Measurements from ENCODE around the gene ANKRD9. TPM values are rescaled to one million over a fixed set of nuclear protein-coding genes. Genes with fewer than 3 reads are reported as not detected.
"Not testable (repeated sequence)": the region's sequence is repeated elsewhere in the genome, so short reads cannot be mapped to it uniquely, and the experiment has no call there.

The ANKRD9 gene
- total and polyA plus RNA-seq, 12 donors = 2.6 to 105 (median 40.2) TPM

DNA sequence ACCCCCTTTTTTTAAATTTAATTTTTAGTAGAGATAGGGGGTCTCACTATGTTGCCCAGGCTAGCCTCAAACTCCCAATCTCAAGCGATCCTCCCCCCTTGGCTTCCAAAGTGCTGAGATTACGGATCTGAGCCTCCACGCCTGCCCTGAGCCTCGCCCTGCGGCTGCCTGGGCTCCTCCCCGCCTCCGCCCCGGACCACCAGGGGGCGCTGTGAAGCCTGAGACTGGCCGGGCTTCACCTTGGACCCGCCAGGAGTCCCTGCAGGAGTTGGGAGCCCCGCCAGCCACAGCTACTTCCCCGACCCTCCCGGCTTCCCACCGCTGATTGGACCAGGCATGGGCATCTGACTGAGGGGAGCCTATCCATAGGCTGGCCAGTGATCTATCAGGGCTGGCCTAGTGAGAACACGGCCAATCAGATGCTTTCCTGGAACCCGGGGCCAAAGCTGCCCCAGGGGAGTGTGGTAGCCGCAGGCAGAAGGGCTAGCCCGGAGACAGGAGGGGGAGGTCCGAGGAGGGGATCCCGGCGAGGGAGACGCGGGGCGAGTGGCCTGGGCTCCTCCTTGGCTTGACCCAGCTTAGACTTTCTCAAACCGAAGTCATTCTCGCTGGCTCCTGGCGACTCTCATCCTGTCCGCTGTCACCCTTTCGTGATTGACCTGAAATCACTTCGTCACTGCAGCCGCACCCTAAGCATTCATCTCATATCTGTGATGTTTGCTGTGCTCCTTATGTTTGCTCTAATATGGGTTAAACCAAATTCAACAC, 15.1 kb upstream of the ANKRD9 start:
- H3K36me3 ChIP-seq (replicated peaks in 1 of 2) = no peaks in the 10 kb centered on the region
- peak overlapping the region; percentile 7 to 90 (median 69) for H3K27ac ChIP-seq
- no peaks in the 10 kb centered on the region for H3K9me3 ChIP-seq (replicated peaks in 1 of 3)
- TF ChIP-seq, protein P1, sequence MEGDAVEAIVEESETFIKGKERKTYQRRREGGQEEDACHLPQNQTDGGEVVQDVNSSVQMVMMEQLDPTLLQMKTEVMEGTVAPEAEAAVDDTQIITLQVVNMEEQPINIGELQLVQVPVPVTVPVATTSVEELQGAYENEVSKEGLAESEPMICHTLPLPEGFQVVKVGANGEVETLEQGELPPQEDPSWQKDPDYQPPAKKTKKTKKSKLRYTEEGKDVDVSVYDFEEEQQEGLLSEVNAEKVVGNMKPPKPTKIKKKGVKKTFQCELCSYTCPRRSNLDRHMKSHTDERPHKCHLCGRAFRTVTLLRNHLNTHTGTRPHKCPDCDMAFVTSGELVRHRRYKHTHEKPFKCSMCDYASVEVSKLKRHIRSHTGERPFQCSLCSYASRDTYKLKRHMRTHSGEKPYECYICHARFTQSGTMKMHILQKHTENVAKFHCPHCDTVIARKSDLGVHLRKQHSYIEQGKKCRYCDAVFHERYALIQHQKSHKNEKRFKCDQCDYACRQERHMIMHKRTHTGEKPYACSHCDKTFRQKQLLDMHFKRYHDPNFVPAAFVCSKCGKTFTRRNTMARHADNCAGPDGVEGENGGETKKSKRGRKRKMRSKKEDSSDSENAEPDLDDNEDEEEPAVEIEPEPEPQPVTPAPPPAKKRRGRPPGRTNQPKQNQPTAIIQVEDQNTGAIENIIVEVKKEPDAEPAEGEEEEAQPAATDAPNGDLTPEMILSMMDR (IDR thresholded peaks at IDR 0.05) = peak; percentile 97 to 99 (median 99)
- TF ChIP-seq POLR2A (IDR thresholded peaks at IDR 0.05) = peak in 1 of 2 donors; percentile 75
- H3K4me3 ChIP-seq = peak overlapping the region in 3 of 4 donors; percentile 49 to 67 (median 66)
- peak; percentile 99 to 100 (median 100) for DNase-seq
- peaks cover 0 to 6% of the 10 kb centered on the region in 2 donors for H3K4me1 ChIP-seq (replicated peaks in 1 of 2)
- WGBS, 4 donors = 0 to 3% (median 0%) methylated on average over 8 to 32 of the region's 32 CpGs
- no peaks in the 10 kb centered on the region for H3K27me3 ChIP-seq
- intact Hi-C loops (cut with DNase I) = loop anchor here in 1 of 2 donors (10.0 kb wide), 2 partner anchors 70 to 170 kb away; partner anchors contain the start of gene RCOR1

DNA sequence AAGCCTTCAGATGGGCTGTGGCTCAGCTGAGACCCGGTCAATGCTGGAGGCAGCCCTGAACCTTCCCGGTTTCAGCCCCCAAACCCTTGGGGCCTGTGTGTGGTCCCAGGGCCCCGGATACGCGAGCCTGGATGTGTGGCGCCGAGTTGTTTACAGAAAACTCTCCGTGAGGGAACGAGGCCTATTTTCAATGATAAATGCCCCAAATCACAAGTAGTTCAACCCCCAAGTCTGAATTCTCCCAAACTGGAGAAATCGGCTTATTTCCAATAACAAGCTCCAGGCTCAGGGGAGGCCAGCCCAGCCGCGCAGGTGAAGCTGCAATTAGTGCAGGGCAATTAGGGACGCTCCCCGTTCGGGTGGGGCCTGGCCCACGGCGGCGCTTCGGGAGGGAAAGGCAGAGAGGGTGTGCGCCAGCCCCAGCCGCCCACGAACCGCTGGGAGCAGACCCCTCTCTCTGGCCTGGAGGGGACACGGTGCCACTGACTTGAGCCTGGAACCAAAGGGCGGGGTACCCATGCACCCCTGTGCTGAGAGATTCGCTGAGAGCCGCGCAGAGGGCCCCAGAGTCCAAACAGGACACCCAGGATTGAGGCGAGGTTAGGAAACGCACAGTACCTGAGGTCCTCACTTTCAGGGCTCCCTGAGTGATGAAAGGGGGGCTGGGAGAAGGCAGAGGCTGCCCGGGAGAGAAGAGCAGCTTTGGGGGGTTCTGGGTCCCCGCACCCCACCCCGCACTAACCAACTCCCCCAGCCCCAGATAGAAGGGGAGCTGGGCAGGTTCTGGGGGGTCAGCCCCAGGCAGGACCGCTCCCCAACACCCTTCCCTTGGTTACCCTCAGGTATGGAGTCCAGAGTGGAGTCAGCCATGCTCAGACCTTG, 14.2 kb upstream of the ANKRD9 start:
- peak overlapping the region in 1 of 4 donors; percentile 67 for H3K4me3 ChIP-seq
- no peaks in the 10 kb centered on the region for H3K9me3 ChIP-seq (replicated peaks in 1 of 3)
- DNase-seq = no peak
- H3K36me3 ChIP-seq (replicated peaks in 1 of 2) = no peaks in the 10 kb centered on the region
- intact Hi-C loops (cut with DNase I) = loop anchor here in 1 of 2 donors (10.0 kb wide), 2 partner anchors 71 to 171 kb away; partner anchors contain the start of gene RCOR1
- WGBS, 4 donors = 35 to 61% (median 50%) methylated on average over 12 to 34 of the region's 34 CpGs
- peak overlapping the region in 2 of 5 donors; percentile 26 to 75 for H3K27ac ChIP-seq
- TF ChIP-seq, protein P1 (IDR thresholded peaks at IDR 0.05) = no peak
- TF ChIP-seq POLR2A (IDR thresholded peaks at IDR 0.05) = no peak
- peaks cover 0 to 6% of the 10 kb centered on the region in 2 donors for H3K4me1 ChIP-seq (replicated peaks in 1 of 2)
- no peaks in the 10 kb centered on the region for H3K27me3 ChIP-seq

DNA sequence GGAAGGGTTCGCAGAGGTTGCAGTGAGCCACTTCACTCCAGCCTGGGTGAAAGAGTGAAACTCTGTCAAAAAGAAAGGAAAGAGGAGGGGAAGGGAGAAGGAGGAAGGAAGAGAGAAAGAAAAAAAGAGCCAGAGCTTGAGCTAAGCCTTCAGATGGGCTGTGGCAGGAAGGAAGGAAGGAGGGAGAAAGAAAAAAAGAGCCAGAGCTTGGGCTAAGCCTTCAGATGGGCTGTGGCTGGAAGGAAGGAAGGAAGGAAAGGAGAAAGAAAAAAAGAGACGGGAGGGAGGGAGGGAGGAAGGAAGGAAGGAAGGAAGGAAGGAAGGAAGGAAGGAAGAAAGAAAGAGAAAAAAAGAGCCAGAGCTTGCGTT, 13.6 kb upstream of the ANKRD9 start:
- TF ChIP-seq, protein P1 (IDR thresholded peaks at IDR 0.05) = no peak
- TF ChIP-seq POLR2A (IDR thresholded peaks at IDR 0.05) = no peak
- peaks cover 0 to 6% of the 10 kb centered on the region in 2 donors for H3K4me1 ChIP-seq (replicated peaks in 1 of 2)
- WGBS, 4 donors = 51 to 79% (median 60%) methylated on average over 2 to 3 of the region's 3 CpGs
- intact Hi-C loops (cut with DNase I) = loop anchor here in 1 of 2 donors (10.0 kb wide), 2 partner anchors 72 to 172 kb away; partner anchors contain the start of gene RCOR1
- DNase-seq = no peak
- H3K27me3 ChIP-seq = no peaks in the 10 kb centered on the region
- no peaks in the 10 kb centered on the region for H3K36me3 ChIP-seq (replicated peaks in 1 of 2)
- H3K9me3 ChIP-seq (replicated peaks in 1 of 3) = no peaks in the 10 kb centered on the region
- H3K4me3 ChIP-seq = no peak overlapping the region
- no peak overlapping the region for H3K27ac ChIP-seq

DNA sequence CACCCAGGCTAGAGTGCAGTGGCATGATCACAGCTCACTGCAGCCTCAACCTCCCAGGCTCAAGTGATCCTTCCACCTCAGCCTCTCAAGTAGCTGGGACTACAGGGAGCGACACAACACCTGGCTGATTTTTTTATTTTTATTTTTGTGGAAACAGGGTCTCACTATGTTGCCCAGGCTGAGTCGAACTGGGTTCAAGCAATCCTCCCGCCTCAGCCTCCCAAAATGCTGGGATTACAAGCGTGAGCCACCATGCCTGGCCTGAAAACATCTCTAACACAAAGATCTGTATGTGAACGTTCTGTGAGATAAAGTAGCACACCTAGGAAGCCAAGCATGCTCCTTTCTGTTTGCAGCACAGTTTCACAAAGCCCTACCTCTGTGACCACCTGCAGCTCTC, 10.1 kb upstream of the ANKRD9 start:
- H3K27ac ChIP-seq; H3K27me3 ChIP-seq; H3K4me3 ChIP-seq; DNase-seq; H3K9me3 ChIP-seq (replicated peaks in 1 of 3); H3K36me3 ChIP-seq (replicated peaks in 1 of 2): not testable (repeated sequence)
- 80 to 91% (median 83%) methylated on average over 5 of the region's 5 CpGs for WGBS, 4 donors
- intact Hi-C loops (cut with DNase I) = loop anchor here in 1 of 2 donors (10.0 kb wide), 3 partner anchors 75 to 195 kb away; partner anchors contain the start of gene RCOR1
- peaks cover 4 to 10% of the 10 kb centered on the region in 2 donors for H3K4me1 ChIP-seq (replicated peaks in 1 of 2)
